Neural cell (in vitro differentiated cells): Measurements from ENCODE around the gene AFG3L2.

Experiments
- CTCF ChIP-seq: fragments of 450-650 bp; IDR thresholded peaks from 2 replicates; pipeline ENCODE4 v1.5.1; 2014; ENCODE audit warnings: antibody characterized with exemption, mild to moderate bottlenecking, moderate library complexity; ENCODE audit not compliant: poor library complexity, severe bottlenecking
- EP300 ChIP-seq: fragments of 450-650 bp; conservative IDR thresholded peaks from 2 replicates; pipeline ENCODE4 v1.6.1; 2014; ENCODE audit warnings: antibody characterized with exemption, mild to moderate bottlenecking, moderate library complexity; ENCODE audit not compliant: poor library complexity, severe bottlenecking
- MXI1 ChIP-seq: fragments of 450-650 bp; conservative IDR thresholded peaks from 2 replicates; pipeline ENCODE4 v1.6.1; 2014; ENCODE audit warnings: antibody characterized with exemption, mild to moderate bottlenecking; ENCODE audit not compliant: poor library complexity, severe bottlenecking
- POLR2AphosphoS5 ChIP-seq: IDR thresholded peaks from 2 replicates; pipeline ENCODE4 v1.6.1; 2012
- RAD21 ChIP-seq: fragments of 450-650 bp; conservative IDR thresholded peaks from 2 replicates; pipeline ENCODE4 v1.6.1; 2014; ENCODE audit warnings: antibody characterized with exemption, mild to moderate bottlenecking, moderate library complexity
- REST ChIP-seq: IDR thresholded peaks from 2 replicates; pipeline ENCODE4 v1.6.1; 2012; ENCODE audit warnings: borderline replicate concordance
- SMC3 ChIP-seq: fragments of 450-650 bp; conservative IDR thresholded peaks from 2 replicates; pipeline ENCODE4 v1.6.1; 2014; ENCODE audit warnings: antibody characterized with exemption, mild to moderate bottlenecking, moderate library complexity; ENCODE audit not compliant: poor library complexity
- TAF1 ChIP-seq: IDR thresholded peaks from 2 replicates; pipeline ENCODE4 v1.6.1; 2012; ENCODE audit warnings: low read depth

GRCh38 chr18:12424252-12424651 is 47.2 kb upstream of the AFG3L2 start:
- no peak for TF ChIP-seq SMC3
- no peak for TF ChIP-seq TAF1
- TF ChIP-seq REST: no peak
- TF ChIP-seq POLR2AphosphoS5: no peak
- no peak for TF ChIP-seq CTCF
- no peak for TF ChIP-seq RAD21
- TF ChIP-seq EP300: no peak
- TF ChIP-seq MXI1: no peak
